ENCODE measurements around the gene PTGDS.

- TF ChIP-seq GATA2 (IDR thresholded peaks at IDR 0.05; ENCODE audit: low read depth, low read length) (no peak), GATA3 (IDR thresholded peaks at IDR 0.05; ENCODE audit: low read depth, low read length) (no peak)
Observed at GRCh38 chr9:136930014-136930413, 47.3 kb upstream of the PTGDS start.
